Suprapubic skin (tissue), 4 donors: ENCODE results near the gene ZNF385D. TPM values are rescaled to one million over a fixed set of nuclear protein-coding genes. Genes with fewer than 3 reads are reported as not detected.

Source experiments
- DNase-seq, 2 donors: peaks; one replicate each; pipeline ENCODE4 v3.0.0-alpha.2; 2019; ENCODE audit warnings: low spot score in 2 of 2
- H3K27ac ChIP-seq: fragments of 200-600 bp; sonication (generic); one replicate; pipeline ENCODE4 v1.5.1; 2019
- H3K27me3 ChIP-seq: fragments of 200-600 bp; sonication (generic); one replicate; pipeline ENCODE4 v1.5.1; 2019
- H3K36me3 ChIP-seq: fragments of 200-600 bp; sonication (generic); one replicate; pipeline ENCODE4 v1.5.1; 2019
- H3K4me1 ChIP-seq: fragments of 200-600 bp; sonication (generic); one replicate; pipeline ENCODE4 v1.5.1; 2019
- H3K4me3 ChIP-seq: fragments of 200-600 bp; sonication (generic); one replicate; pipeline ENCODE4 v1.5.1; 2019; ENCODE audit warnings: mild to moderate bottlenecking
- H3K9me3 ChIP-seq: fragments of 200-600 bp; sonication (generic); one replicate; pipeline ENCODE4 v1.5.1; 2019
- EP300 ChIP-seq: sonication (generic); formaldehyde crosslinking; IDR thresholded peaks from one replicate; pipeline ENCODE4 v1.6.1; 2017; ENCODE audit warnings: antibody characterized with exemption
- POLR2A ChIP-seq, 2 donors: fragments of 450-650 bp; IDR thresholded peaks; one replicate each; pipeline ENCODE4 v1.6.1; 2017; ENCODE audit warnings: antibody characterized with exemption in 2 of 2, mild to moderate bottlenecking in 2 of 2, moderate library complexity in 2 of 2
- POLR2AphosphoS5 ChIP-seq, 3 donors: sonication (generic); formaldehyde crosslinking; IDR thresholded peaks; one replicate each; pipeline ENCODE4 v1.6.1; 2017; ENCODE audit warnings: antibody characterized with exemption in 3 of 3
- WGBS: methylation state at CpG from one replicate; pipeline ENCODE4 v1.1.5; 2018; 5-methylcytosine and 5-hydroxymethylcytosine counted together
- total RNA-seq, 4 donors: library from RNA; depleted of rRNA; stranded (reverse); fragments of >200 nt; gene quantifications; one replicate each; pipeline ENCODE4 v1.1.0, GENCODE V29; 2016
- TF ChIP-seq, protein P1 (sequence below), 2 donors: fragments of 200-600 bp in 1 of 2; fragments of 450-650 bp in 1 of 2; sonication (generic) in 1 of 2; IDR thresholded peaks; one replicate each; pipeline ENCODE4 v1.5.1; 2016 to 2019; ENCODE audit warnings: antibody characterized with exemption in 2 of 2, mild to moderate bottlenecking in 1 of 2, moderate library complexity in 1 of 2

Gene ZNF385D
- total RNA-seq, 4 donors from 2014 or later: 0.86 to 3.7 (median 1.6) TPM

GRCh38 chr3:21624524-21624923 lies 126.5 kb downstream of the ZNF385D start:
- Histone ChIP-seq H3K4me3 (no peak overlapping the region), H3K4me1 (no peaks in the 10 kb centered on the region), H3K27me3 (no peaks in the 10 kb centered on the region), H3K9me3 (no peaks in the 10 kb centered on the region), H3K36me3 (no peaks in the 10 kb centered on the region), H3K27ac (no peak overlapping the region)
- no peak for DNase-seq
- WGBS: 58% methylated on average over 4 of the region's 4 CpGs
- TF ChIP-seq, protein P1, sequence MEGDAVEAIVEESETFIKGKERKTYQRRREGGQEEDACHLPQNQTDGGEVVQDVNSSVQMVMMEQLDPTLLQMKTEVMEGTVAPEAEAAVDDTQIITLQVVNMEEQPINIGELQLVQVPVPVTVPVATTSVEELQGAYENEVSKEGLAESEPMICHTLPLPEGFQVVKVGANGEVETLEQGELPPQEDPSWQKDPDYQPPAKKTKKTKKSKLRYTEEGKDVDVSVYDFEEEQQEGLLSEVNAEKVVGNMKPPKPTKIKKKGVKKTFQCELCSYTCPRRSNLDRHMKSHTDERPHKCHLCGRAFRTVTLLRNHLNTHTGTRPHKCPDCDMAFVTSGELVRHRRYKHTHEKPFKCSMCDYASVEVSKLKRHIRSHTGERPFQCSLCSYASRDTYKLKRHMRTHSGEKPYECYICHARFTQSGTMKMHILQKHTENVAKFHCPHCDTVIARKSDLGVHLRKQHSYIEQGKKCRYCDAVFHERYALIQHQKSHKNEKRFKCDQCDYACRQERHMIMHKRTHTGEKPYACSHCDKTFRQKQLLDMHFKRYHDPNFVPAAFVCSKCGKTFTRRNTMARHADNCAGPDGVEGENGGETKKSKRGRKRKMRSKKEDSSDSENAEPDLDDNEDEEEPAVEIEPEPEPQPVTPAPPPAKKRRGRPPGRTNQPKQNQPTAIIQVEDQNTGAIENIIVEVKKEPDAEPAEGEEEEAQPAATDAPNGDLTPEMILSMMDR (IDR thresholded peaks at IDR 0.05): no peak
- TF ChIP-seq POLR2A (IDR thresholded peaks at IDR 0.05) (no peak), POLR2AphosphoS5 (IDR thresholded peaks at IDR 0.05) (no peak), EP300 (no peak)

DNA sequence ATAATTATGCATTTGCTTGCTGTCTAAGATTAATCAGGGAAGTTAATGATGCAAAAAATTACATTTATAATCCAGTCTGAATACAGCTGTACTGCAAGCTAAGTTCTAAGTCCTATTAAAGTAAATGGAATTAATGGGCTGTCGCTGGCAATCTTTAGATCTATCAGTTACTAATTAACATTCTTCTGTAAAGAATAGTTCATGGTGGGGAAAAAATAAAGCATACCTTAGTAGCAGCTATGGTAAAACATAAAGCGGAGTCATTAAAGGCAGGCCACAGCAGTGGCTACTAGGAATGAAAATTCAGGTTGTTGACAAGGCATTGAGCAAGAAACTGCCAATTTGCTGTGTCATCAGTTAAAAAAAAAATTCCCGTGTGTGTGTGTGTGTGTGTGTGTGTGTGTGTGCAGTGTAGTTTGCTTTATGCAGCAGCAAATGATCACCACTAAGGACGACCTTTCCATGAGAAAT lies 129.8 kb downstream of the ZNF385D start:
- Histone ChIP-seq H3K27me3 (no peaks in the 10 kb centered on the region), H3K4me3 (no peak overlapping the region), H3K27ac (no peak overlapping the region), H3K36me3 (no peaks in the 10 kb centered on the region), H3K4me1 (no peaks in the 10 kb centered on the region), H3K9me3 (no peaks in the 10 kb centered on the region)
- no peak for DNase-seq
- 60% methylated on average over 4 of the region's 4 CpGs for WGBS
- TF ChIP-seq POLR2AphosphoS5 (IDR thresholded peaks at IDR 0.05): no peak
- no peak for TF ChIP-seq EP300
- TF ChIP-seq POLR2A (IDR thresholded peaks at IDR 0.05): no peak
- TF ChIP-seq, protein P1 (IDR thresholded peaks at IDR 0.05): no peak

DNA sequence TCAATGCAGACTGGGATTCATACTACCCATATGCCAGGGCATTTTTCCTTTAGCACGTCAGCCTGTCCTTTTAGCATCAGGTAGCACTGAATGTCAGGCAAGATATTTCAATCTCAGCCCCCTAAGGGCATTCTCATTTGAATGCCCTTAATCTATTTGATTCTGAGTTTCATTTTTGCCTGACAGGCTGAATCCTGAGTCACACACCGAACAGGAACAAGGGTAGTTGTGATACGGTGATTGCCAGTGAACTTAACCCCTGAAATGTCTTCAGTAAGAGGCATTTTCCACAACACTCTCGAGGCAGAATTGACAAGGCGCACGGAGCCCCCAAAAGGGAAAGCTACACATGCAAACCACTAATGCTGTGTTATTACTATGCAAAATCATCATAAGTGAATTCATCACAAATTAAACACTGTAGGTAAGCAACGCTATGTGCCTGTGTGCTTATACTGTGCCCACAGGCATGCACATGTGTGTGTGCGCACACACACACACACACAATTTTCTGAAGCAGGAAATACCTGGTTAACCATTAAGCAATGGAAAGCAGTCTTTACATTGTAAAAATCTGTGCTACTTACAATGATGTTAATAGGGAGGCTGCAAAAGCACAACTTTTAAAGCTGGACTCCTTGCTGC lies 130.4 kb downstream of the ZNF385D start:
- H3K36me3 ChIP-seq: no peaks in the 10 kb centered on the region
- no peak for TF ChIP-seq POLR2A (IDR thresholded peaks at IDR 0.05)
- TF ChIP-seq, protein P1 (IDR thresholded peaks at IDR 0.05): no peak
- TF ChIP-seq EP300: no peak
- TF ChIP-seq POLR2AphosphoS5 (IDR thresholded peaks at IDR 0.05): no peak
- no peaks in the 10 kb centered on the region for H3K27me3 ChIP-seq
- H3K4me1 ChIP-seq: no peaks in the 10 kb centered on the region
- no peak overlapping the region for H3K4me3 ChIP-seq
- DNase-seq: no peak
- H3K9me3 ChIP-seq: no peaks in the 10 kb centered on the region
- 63% methylated on average over 8 of the region's 8 CpGs for WGBS
- H3K27ac ChIP-seq: no peak overlapping the region

DNA sequence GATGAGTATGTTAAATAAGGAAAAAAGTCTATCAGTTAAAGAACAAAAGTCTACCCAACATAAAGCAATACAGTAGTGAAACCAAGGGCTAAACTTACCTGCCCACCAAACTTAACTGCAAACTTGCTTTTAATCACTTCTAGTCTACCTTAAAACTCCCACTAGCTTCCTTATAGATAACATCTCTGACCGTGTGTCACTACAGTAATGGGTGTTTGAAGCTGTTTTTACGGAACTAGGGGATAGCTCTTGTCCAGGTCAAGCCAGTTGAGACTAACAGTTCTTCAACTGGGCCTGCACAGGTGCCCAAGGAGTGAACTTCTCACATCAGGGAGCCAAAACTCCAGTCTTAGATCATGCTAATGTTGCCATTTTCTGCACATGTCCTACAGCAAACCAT lies 132.3 kb downstream of the ZNF385D start:
- DNase-seq: no peak
- 51% methylated on average over 2 of the region's 2 CpGs for whole genome bisulfite sequencing

DNA sequence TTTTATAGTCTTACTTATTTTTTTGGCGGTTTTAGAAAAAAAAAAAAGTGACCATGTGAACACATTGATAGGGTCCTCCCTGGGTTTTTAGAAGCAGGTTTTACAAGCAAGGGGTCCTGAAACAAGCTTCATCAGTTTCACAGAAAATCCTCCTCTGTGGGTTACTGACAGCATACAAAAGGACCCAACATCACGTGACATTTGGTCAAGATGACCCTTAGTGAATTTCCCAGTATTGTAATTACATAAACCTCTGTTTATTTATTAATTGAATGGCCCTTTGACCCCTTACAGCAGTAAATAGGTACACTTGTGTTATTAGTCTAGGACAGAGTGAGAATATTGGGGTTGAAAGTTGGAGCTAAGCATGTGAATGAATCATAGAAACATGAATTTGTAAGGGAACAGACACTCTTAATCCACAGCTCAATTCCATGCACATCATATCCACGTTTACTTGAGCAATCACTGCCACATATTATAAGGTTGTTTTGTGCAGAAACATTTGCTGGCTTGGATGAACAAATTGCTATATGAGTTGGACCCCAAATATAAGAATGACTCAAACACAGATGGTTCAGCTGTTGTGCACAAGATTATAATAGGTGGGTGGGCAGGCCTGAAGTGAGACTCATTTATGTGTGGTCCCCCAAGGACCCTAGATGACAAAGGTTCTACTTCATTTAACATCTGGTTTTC lies 137.5 kb downstream of the ZNF385D start:
- Histone ChIP-seq H3K27me3 (no peaks in the 10 kb centered on the region), H3K27ac (no peak overlapping the region), H3K4me3 (no peak overlapping the region), H3K36me3 (no peaks in the 10 kb centered on the region), H3K9me3 (no peaks in the 10 kb centered on the region), H3K4me1 (no peaks in the 10 kb centered on the region)
- no peak for DNase-seq
- TF ChIP-seq, protein P1 (IDR thresholded peaks at IDR 0.05): no peak
- TF ChIP-seq EP300 (no peak), POLR2A (IDR thresholded peaks at IDR 0.05) (no peak), POLR2AphosphoS5 (IDR thresholded peaks at IDR 0.05) (no peak)
- 83% methylated on average over 3 of the region's 3 CpGs for WGBS

More for the DNA sequence above, 132.3 kb downstream of the ZNF385D start:
- Histone ChIP-seq H3K4me3 (no peak overlapping the region), H3K27me3 (no peaks in the 10 kb centered on the region), H3K27ac (no peak overlapping the region), H3K36me3 (no peaks in the 10 kb centered on the region), H3K9me3 (no peaks in the 10 kb centered on the region), H3K4me1 (no peaks in the 10 kb centered on the region)
- TF ChIP-seq POLR2A (IDR thresholded peaks at IDR 0.05): no peak
- TF ChIP-seq, protein P1 (IDR thresholded peaks at IDR 0.05): no peak
- no peak for TF ChIP-seq EP300
- no peak for TF ChIP-seq POLR2AphosphoS5 (IDR thresholded peaks at IDR 0.05)
